Caco-2 (cell line): Measurements from ENCODE around the gene ATG9A. TPM values are rescaled to one million over a fixed set of nuclear protein-coding genes. Genes with fewer than 3 reads are reported as not detected.

Experiments
- BruUV-seq: library from RNA; stranded (reverse); fragments of 400-500 nt; replicated peaks from 2 replicates; lab custom pipeline; 2021; lab: Mats Ljungman, UMichigan
- CTCF ChIA-PET: fragments of 300-600 bp; sonication (Branson Sonifier 250); formaldehyde crosslinking; loops from one replicate; lab custom pipeline; 2022; ENCODE audit warnings: antibody characterized with exemption; lab: Charles Lee
- POLR2A ChIA-PET: fragments of 300-600 bp; sonication (Branson Sonifier 250); formaldehyde crosslinking; loops from one replicate; lab custom pipeline; 2022; ENCODE audit warnings: antibody characterized with exemption; lab: Charles Lee
- DNase-seq, 2 experiments: peaks; one replicate each; pipeline versions ENCODE4 v3.0.0 to v3.0.0-alpha.2; 2020 to 2022
- H3K27me3 ChIP-seq: replicated peaks from 2 replicates; pipeline ENCODE4 v1.6.0; 2011; ENCODE audit warnings: low read length; ENCODE audit not compliant: control insufficient read depth, insufficient read depth
- H3K36me3 ChIP-seq: 2 replicates; pipeline ENCODE4 v1.5.1; 2011; ENCODE audit warnings: low read length; ENCODE audit not compliant: control insufficient read depth, insufficient read depth
- H3K4me1 ChIP-seq: fragments of 250-450 bp; sonication (Bioruptor Pico); 2 replicates; pipeline ENCODE4 v1.5.1; 2020; ENCODE audit warnings: mild to moderate bottlenecking
- H3K4me3 ChIP-seq: 2 replicates; pipeline ENCODE4 v1.5.1; 2011; ENCODE audit warnings: low read depth, mild to moderate bottlenecking, control low read depth, low read length
- H3K9me3 ChIP-seq: fragments of 250-450 bp; sonication (Bioruptor Pico); 2 replicates; pipeline ENCODE4 v1.5.1; 2020; ENCODE audit warnings: mild to moderate bottlenecking, moderate library complexity
- H3K27ac Mint-ChIP-seq: one replicate; pipeline ENCODE4 v1.8.0; 2022; ENCODE audit warnings: mixed read lengths; ENCODE audit not compliant: unreplicated experiment
- H3K27me3 Mint-ChIP-seq: one replicate; pipeline ENCODE4 v1.8.0; 2022; ENCODE audit warnings: mixed read lengths; ENCODE audit not compliant: insufficient read depth, unreplicated experiment
- H3K36me3 Mint-ChIP-seq: one replicate; pipeline ENCODE4 v1.8.0; 2022; ENCODE audit warnings: mild to moderate bottlenecking, mixed read lengths; ENCODE audit not compliant: insufficient read depth, unreplicated experiment
- H3K4me1 Mint-ChIP-seq: one replicate; pipeline ENCODE4 v1.8.0; 2022; ENCODE audit warnings: low read depth, mixed read lengths; ENCODE audit not compliant: unreplicated experiment
- H3K4me3 Mint-ChIP-seq: one replicate; pipeline ENCODE4 v1.8.0; 2022; ENCODE audit warnings: mild to moderate bottlenecking, moderate library complexity, mixed read lengths; ENCODE audit not compliant: unreplicated experiment
- H3K9me3 Mint-ChIP-seq: one replicate; pipeline ENCODE4 v1.8.0; 2022; ENCODE audit warnings: mixed read lengths; ENCODE audit not compliant: unreplicated experiment
- intact Hi-C: fragments of 100-400 bp; cut with micrococcal nuclease; formaldehyde crosslinking; loops from one replicate; pipeline ENCODE4 v1.10.0; 2022; ENCODE audit not compliant: unreplicated experiment
- total RNA-seq: library from RNA; stranded (reverse); gene quantifications from 2 replicates; pipeline ENCODE4 v1.2.3, GENCODE V29; 2022
- TF ChIP-seq, protein P1 (sequence below), 2 experiments: fragments of 200-600 bp in 1 of 2; IDR thresholded peaks; 1 replicate in 1 of 2; 2 replicates in 1 of 2; pipeline versions ENCODE4 v1.5.1 to v1.8.0; 2011 to 2022; ENCODE audit warnings: antibody characterized with exemption in 1 of 2, control low read depth in 1 of 2, inconsistent platforms in 1 of 2, low read depth in 1 of 2, low read length in 1 of 2, mild to moderate bottlenecking in 1 of 2, moderate library complexity in 1 of 2; ENCODE audit not compliant: insufficient read depth in 1 of 2, severe bottlenecking in 1 of 2, unreplicated experiment in 1 of 2

The ATG9A gene
- total RNA-seq, 1 experiment from 2014 or later: 62.9 TPM

DNA sequence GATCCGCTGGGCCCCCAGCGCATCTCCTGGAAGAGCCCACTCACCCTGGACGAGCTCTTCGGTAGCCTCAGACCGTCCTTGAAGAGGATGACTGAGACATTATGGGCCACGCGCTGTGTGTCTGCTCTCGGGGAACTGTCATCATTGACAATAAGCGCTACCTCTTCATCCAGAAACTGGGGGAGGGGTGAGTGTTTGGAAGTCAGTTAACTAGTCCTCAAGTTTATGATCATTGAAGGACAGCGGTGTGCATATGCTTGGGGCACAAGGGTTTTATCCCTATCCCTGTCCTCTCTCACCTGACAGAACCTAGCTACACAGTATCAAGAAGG lies 16.4 kb upstream of the ATG9A start:
- no peaks in the 10 kb centered on the region for H3K27me3 Mint-ChIP-seq
- intact Hi-C loops: loop anchor here (1.0 kb wide), 1 partner anchor 86 kb away; the partner anchor contains the start of gene NHEJ1
- H3K4me3 Mint-ChIP-seq: peak overlapping the region; percentile 82
- Histone ChIP-seq H3K36me3 (no peaks in the 10 kb centered on the region; the same call in 1 of the 2 replicates), H3K4me1 (peaks cover 33% of the 10 kb centered on the region), H3K4me3 (peak overlapping the region; percentile 73), H3K9me3 (no peaks in the 10 kb centered on the region), H3K27me3 (no peaks in the 10 kb centered on the region)
- CTCF ChIA-PET: interaction anchor here (1.3 to 2.3 kb wide), 2 partner anchors 39 to 48 kb away, joined by 4 to 10 read pairs; partner anchors contain the start of gene ZFAND2B
- peak overlapping the region; percentile 90 for H3K27ac Mint-ChIP-seq
- POLR2A ChIA-PET: interaction anchor here (0.8 to 2.2 kb wide), 2 partner anchors 32 to 39 kb away, joined by 6 to 14 read pairs; partner anchors contain the start of gene ZFAND2B
- no peak for DNase-seq
- no TSS peak for BruUV-seq
- TF ChIP-seq, protein P1, sequence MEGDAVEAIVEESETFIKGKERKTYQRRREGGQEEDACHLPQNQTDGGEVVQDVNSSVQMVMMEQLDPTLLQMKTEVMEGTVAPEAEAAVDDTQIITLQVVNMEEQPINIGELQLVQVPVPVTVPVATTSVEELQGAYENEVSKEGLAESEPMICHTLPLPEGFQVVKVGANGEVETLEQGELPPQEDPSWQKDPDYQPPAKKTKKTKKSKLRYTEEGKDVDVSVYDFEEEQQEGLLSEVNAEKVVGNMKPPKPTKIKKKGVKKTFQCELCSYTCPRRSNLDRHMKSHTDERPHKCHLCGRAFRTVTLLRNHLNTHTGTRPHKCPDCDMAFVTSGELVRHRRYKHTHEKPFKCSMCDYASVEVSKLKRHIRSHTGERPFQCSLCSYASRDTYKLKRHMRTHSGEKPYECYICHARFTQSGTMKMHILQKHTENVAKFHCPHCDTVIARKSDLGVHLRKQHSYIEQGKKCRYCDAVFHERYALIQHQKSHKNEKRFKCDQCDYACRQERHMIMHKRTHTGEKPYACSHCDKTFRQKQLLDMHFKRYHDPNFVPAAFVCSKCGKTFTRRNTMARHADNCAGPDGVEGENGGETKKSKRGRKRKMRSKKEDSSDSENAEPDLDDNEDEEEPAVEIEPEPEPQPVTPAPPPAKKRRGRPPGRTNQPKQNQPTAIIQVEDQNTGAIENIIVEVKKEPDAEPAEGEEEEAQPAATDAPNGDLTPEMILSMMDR (IDR thresholded peaks at IDR 0.05; ENCODE audit: insufficient read depth in 1 of 2, low read depth in 1 of 2, low read length in 1 of 2, severe bottlenecking in 1 of 2, unreplicated experiment in 1 of 2): no peak
- H3K9me3 Mint-ChIP-seq: no peaks in the 10 kb centered on the region
- peaks cover 28% of the 10 kb centered on the region for H3K4me1 Mint-ChIP-seq
- H3K36me3 Mint-ChIP-seq: peaks cover 18% of the 10 kb centered on the region

DNA sequence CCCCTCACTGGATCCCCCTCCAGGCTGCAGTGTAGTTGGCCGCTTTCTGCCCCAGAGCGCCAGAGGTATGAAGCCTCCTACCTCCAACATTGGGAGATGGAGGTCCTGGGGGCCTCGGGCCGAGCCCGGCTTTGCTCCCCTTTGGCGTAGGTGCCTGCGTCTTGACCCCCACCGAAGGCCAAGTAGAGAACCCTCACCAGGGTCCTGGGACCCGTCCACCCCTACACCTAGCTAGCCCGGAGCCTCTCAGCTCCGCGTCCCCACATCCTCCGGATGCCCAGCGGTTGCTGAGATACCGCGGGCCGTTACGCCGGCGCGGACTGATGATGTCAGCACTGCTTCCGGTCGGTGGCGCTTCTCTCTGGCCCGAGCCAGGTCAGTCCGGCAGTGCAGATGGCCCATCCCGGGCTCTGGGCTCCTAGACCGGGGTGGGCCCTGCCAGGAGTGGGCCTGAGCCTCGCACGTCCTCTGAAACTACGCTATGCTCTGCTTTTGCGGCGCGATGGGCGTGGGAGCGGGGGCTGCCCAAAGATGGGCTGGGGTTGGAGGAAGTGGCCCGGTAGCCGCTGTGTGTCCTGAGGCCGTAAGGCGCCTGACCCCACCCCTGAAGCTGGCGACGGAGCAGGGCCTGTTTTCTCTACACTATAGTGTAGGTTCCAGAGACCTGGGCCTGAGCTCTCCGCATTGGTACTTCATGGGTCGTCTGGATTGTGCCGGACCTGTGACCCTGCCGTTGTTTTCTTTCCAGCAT lies 15.9 kb upstream of the ATG9A start, which contains the start of the genes GLB1L and STK16:
TSS of gene GLB1L (minus strand) at position 297 of the 751 bp plus-strand sequence. CDS start 1,871 bp downstream, outside the sequence.
TSS of gene STK16 (plus strand) at position 332 of the 751 bp plus-strand sequence. CDS start 521 bp downstream, outside the sequence.
- ChIA-PET CTCF (interaction anchor here (0.6 to 2.3 kb wide), 4 partner anchors 9 to 49 kb away, joined by 4 to 11 read pairs (median 7); partner anchors contain the start of genes TUBA4A and ZFAND2B), POLR2A (interaction anchor here (0.7 to 2.2 kb wide), 8 partner anchors 9 to 69 kb away, joined by 3 to 14 read pairs (median 6); partner anchors contain the start of genes ABCB6, ANKZF1, ATG9A and CNPPD1)
- Histone ChIP-seq H3K27me3 (no peaks in the 10 kb centered on the region), H3K9me3 (no peaks in the 10 kb centered on the region), H3K4me1 (peaks cover 33% of the 10 kb centered on the region), H3K4me3 (peak within 1 kb of the TSS; percentile 73), H3K36me3 (no peaks in the 10 kb centered on the region; the same call in 1 of the 2 replicates)
- TF ChIP-seq, protein P1 (IDR thresholded peaks at IDR 0.05; ENCODE audit: insufficient read depth in 1 of 2, low read depth in 1 of 2, low read length in 1 of 2, severe bottlenecking in 1 of 2, unreplicated experiment in 1 of 2): no peak
- H3K27me3 Mint-ChIP-seq: no peaks in the 10 kb centered on the region
- BruUV-seq: TSS peak; percentile 66
- intact Hi-C loops: loop anchor here (1.0 kb wide), 1 partner anchor 85 kb away; the partner anchor contains the start of gene NHEJ1
- H3K4me1 Mint-ChIP-seq: peaks cover 23% of the 10 kb centered on the region
- peaks cover 18% of the 10 kb centered on the region for H3K36me3 Mint-ChIP-seq
- peak within 1 kb of the TSS; percentile 90 for H3K27ac Mint-ChIP-seq
- DNase-seq: peak; percentile 94
- H3K4me3 Mint-ChIP-seq: peak within 1 kb of the TSS; percentile 82
- H3K9me3 Mint-ChIP-seq: no peaks in the 10 kb centered on the region

- POLR2A ChIA-PET: interaction anchor here (0.7 to 2.2 kb wide), 7 partner anchors 9 to 69 kb away, joined by 3 to 14 read pairs (median 6); partner anchors contain the start of genes ABCB6, ANKZF1, ATG9A and CNPPD1
- CTCF ChIA-PET: interaction anchor here (0.6 to 2.3 kb wide), 4 partner anchors 10 to 50 kb away, joined by 4 to 11 read pairs (median 7); partner anchors contain the start of genes TUBA4A and ZFAND2B
- H3K9me3 ChIP-seq: no peaks in the 10 kb centered on the region
- H3K36me3 Mint-ChIP-seq: peaks cover 18% of the 10 kb centered on the region
- TF ChIP-seq, protein P1 (IDR thresholded peaks at IDR 0.05; ENCODE audit: insufficient read depth in 1 of 2, low read depth in 1 of 2, low read length in 1 of 2, severe bottlenecking in 1 of 2, unreplicated experiment in 1 of 2): no peak
- H3K27ac Mint-ChIP-seq: peak overlapping the region; percentile 90
- no peaks in the 10 kb centered on the region for H3K9me3 Mint-ChIP-seq
- no peaks in the 10 kb centered on the region for H3K27me3 Mint-ChIP-seq
- H3K4me1 Mint-ChIP-seq: peaks cover 18% of the 10 kb centered on the region
- H3K4me3 Mint-ChIP-seq: peak overlapping the region; percentile 82
- no peaks in the 10 kb centered on the region for H3K27me3 ChIP-seq
- H3K36me3 ChIP-seq: no peaks in the 10 kb centered on the region
- BruUV-seq: TSS peak; percentile 66
- H3K4me3 ChIP-seq: peak overlapping the region; percentile 73
- peaks cover 27% of the 10 kb centered on the region for H3K4me1 ChIP-seq
- intact Hi-C loops: loop anchor here (1.0 kb wide), 1 partner anchor 84 kb away; the partner anchor contains the start of gene NHEJ1
- DNase-seq: no peak
Observed at GRCh38 chr2:219244789-219245147, 15.3 kb upstream of the ATG9A start.
